GM18907 (cell line): ENCODE measurements around the gene PIK3C2G.

Source experiments
- ATAC-seq: cut with Tn5 transposase; IDR thresholded peaks from one replicate; pipeline ENCODE4 v1.9.1; 2021; ENCODE audit warnings: mild to moderate bottlenecking, moderate library complexity; ENCODE audit not compliant: unreplicated experiment

Gene PIK3C2G

GRCh38 chr12:18546399-18546798 lies 285.1 kb downstream of the PIK3C2G start:
- no peak for ATAC-seq

GRCh38 chr12:18549598-18549997 lies 288.3 kb downstream of the PIK3C2G start:
- no peak for ATAC-seq

GRCh38 chr12:18551106-18551505 lies 289.8 kb downstream of the PIK3C2G start:
- ATAC-seq, result no peak

GRCh38 chr12:18551701-18552100 lies 290.4 kb downstream of the PIK3C2G start:
- no peak for ATAC-seq

- no peak for ATAC-seq
These were observed 291.5 kb downstream of the PIK3C2G start for GRCh38 chr12:18552829-18553228.

GRCh38 chr12:18556161-18556560 lies 294.8 kb downstream of the PIK3C2G start:
- no peak for ATAC-seq

- ATAC-seq, result no peak
These were observed 297.9 kb downstream of the PIK3C2G start for GRCh38 chr12:18559242-18559641.

GRCh38 chr12:18562531-18562930 lies 301.2 kb downstream of the PIK3C2G start:
- ATAC-seq, result no peak

- no peak for ATAC-seq
These were observed 303.0 kb downstream of the PIK3C2G start for GRCh38 chr12:18564306-18564705.

- no peak for ATAC-seq
These were observed 306.5 kb downstream of the PIK3C2G start for GRCh38 chr12:18567787-18568186.

GRCh38 chr12:18570543-18570942 lies 309.2 kb downstream of the PIK3C2G start:
- ATAC-seq, result no peak

GRCh38 chr12:18576104-18576626 lies 314.8 kb downstream of the PIK3C2G start:
- no peak for ATAC-seq

- ATAC-seq, result no peak
These were observed 315.3 kb downstream of the PIK3C2G start for GRCh38 chr12:18576648-18577047.

- ATAC-seq, result no peak
These were observed 316.9 kb downstream of the PIK3C2G start for GRCh38 chr12:18578191-18578590.

- no peak for ATAC-seq
These were observed 319.0 kb downstream of the PIK3C2G start for GRCh38 chr12:18580291-18580690.

- ATAC-seq, result no peak
These were observed 319.4 kb downstream of the PIK3C2G start for GRCh38 chr12:18580706-18581105.

- ATAC-seq, result no peak
These were observed 320.1 kb downstream of the PIK3C2G start for GRCh38 chr12:18581232-18581962.

- no peak for ATAC-seq
These were observed 322.3 kb downstream of the PIK3C2G start for GRCh38 chr12:18583655-18584054.

GRCh38 chr12:18586581-18586980 lies 325.3 kb downstream of the PIK3C2G start:
- ATAC-seq, result no peak

- no peak for ATAC-seq
These were observed 328.0 kb downstream of the PIK3C2G start for GRCh38 chr12:18589316-18589715.

GRCh38 chr12:18591473-18591872 lies 330.2 kb downstream of the PIK3C2G start:
- ATAC-seq, result no peak

- ATAC-seq, result no peak
These were observed 334.1 kb downstream of the PIK3C2G start for GRCh38 chr12:18595412-18595811.

GRCh38 chr12:18601962-18602361 lies 340.6 kb downstream of the PIK3C2G start:
- no peak for ATAC-seq
